ENCODE measurements around the gene KRTAP2-4.
"Not testable (repeated sequence)": the region's sequence is repeated elsewhere in the genome, so short reads cannot be mapped to it uniquely, and the experiment has no call there.

KRTAP2-4 gene

GRCh38 chr17:41037853-41038350 is 27.8 kb downstream of the KRTAP2-4 start:
- no peak for DNase-seq (ENCODE audit: low read depth in 2 of 2)

GRCh38 chr17:41034346-41034935 is 31.2 kb downstream of the KRTAP2-4 start, which contains the start of gene KRTAP1-3:
Gene KRTAP1-3, minus strand, starts transcription at chr17:41034874. Its CDS starts 53 bp downstream, at chr17:41034821.
- DNase-seq (ENCODE audit: low read depth in 2 of 2), result not testable (repeated sequence)

GRCh38 chr17:41029633-41030245 is 35.9 kb downstream of the KRTAP2-4 start, which contains the start of gene KRTAP1-4:
Gene KRTAP1-4, minus strand, starts transcription at chr17:41030195. Its CDS starts 117 bp downstream, at chr17:41030078.
- DNase-seq (ENCODE audit: low read depth in 2 of 2), result no peak

GRCh38 chr17:41026715-41027471 is 38.8 kb downstream of the KRTAP2-4 start, which contains the start of gene KRTAP1-5:
Gene KRTAP1-5, minus strand, starts transcription at chr17:41027208. Its CDS starts 53 bp downstream, at chr17:41027155.
- peak; percentile 56 to 64 for DNase-seq (ENCODE audit: low read depth in 2 of 2)

- peak in 1 of 2 experiments; percentile 40 for DNase-seq (ENCODE audit: low read depth in 2 of 2)
Measured at GRCh38 chr17:41024697-41025096, 41.0 kb downstream of the KRTAP2-4 start.

- no peak for DNase-seq (ENCODE audit: low read depth in 2 of 2)
Measured at GRCh38 chr17:41020336-41020735, 45.3 kb downstream of the KRTAP2-4 start.

GRCh38 chr17:41019415-41019814 is 46.3 kb downstream of the KRTAP2-4 start:
- DNase-seq (ENCODE audit: low read depth in 2 of 2), result no peak

- no peak for DNase-seq (ENCODE audit: low read depth in 2 of 2)
Measured at GRCh38 chr17:41018541-41018940, 47.1 kb downstream of the KRTAP2-4 start.

GRCh38 chr17:41016578-41017215 is 49.0 kb downstream of the KRTAP2-4 start:
- DNase-seq (ENCODE audit: low read depth in 2 of 2), result no peak

- no peak for DNase-seq (ENCODE audit: low read depth in 2 of 2)
Measured at GRCh38 chr17:41015454-41015853, 50.2 kb downstream of the KRTAP2-4 start.

All from fibroblast of skin of left biceps (primary cell).